Measurements from ENCODE around the gene CYB561D2.

CYB561D2 gene

DNA sequence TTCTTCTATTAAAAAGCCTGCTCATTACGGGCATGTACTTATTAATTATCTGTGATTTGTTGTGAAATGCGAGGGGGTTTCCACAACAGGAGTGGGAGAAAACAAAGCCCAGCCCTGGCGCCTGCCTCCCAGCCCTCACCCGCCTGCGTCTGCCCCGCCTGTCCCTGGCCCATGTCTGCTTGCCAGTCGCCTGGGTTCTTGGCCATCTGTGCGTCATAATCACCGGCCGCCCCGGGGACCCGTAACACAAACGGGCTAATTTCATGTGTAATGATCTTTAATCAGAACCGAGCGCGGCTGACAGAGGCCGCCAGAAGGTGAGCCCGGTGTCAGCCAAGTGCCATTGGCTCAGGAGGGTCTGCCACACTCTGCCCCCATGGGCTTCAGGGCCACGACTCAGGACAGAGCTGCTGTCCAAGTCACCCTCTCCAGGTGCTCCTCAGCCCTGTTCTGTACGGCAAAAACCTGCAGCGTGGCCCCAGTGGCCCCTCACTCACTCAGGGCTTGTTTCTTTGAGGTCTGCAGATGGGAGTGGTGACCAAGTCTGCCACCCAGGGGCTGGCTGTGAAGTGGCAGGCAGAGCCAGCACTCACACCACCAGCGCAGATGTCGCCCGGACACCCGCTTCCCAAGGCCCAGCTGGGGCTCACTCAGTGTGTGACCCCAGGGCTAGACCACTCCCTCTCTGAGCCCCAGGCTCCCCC, 37.5 kb downstream of the CYB561D2 start:
- no peak overlapping the region for H3K4me3 ChIP-seq (ENCODE audit: low read depth, low read length)
- TF ChIP-seq, protein P1, sequence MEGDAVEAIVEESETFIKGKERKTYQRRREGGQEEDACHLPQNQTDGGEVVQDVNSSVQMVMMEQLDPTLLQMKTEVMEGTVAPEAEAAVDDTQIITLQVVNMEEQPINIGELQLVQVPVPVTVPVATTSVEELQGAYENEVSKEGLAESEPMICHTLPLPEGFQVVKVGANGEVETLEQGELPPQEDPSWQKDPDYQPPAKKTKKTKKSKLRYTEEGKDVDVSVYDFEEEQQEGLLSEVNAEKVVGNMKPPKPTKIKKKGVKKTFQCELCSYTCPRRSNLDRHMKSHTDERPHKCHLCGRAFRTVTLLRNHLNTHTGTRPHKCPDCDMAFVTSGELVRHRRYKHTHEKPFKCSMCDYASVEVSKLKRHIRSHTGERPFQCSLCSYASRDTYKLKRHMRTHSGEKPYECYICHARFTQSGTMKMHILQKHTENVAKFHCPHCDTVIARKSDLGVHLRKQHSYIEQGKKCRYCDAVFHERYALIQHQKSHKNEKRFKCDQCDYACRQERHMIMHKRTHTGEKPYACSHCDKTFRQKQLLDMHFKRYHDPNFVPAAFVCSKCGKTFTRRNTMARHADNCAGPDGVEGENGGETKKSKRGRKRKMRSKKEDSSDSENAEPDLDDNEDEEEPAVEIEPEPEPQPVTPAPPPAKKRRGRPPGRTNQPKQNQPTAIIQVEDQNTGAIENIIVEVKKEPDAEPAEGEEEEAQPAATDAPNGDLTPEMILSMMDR (IDR thresholded peaks at IDR 0.05; ENCODE audit: low read depth, low read length): no peak

DNA sequence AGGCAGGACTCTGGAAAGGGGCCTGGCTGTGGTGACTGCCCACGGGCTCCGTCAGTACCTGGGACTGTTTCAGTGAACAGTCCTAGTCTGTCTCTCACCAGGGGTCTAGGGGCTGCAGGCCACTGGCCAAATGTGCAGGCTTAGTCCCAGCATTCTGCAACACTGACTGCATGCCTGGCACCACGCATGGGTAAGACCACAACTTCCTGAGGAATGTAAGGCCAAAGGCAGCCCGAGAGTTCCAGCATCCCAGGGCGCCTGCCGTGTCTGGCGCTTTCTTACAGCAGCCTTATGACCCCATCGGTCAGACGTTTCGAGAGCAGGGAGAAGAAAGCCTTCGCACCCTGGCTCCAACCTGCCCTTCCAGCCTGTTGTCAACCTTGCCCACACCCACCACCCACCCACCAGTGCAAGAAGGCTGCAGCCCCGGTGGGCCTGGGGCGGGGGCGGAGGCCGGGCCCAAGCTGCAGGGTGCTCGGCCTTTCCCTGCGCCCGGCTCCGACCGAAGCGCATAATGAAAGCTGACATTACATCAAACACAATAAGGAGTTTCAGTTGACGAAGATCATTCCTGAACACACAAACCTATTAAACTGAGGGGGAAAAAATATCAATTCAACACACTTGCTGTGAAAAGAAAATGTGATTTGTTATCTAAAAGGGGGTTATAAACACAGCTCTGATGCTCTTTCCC, 38.2 kb downstream of the CYB561D2 start:
- no peak overlapping the region for H3K4me3 ChIP-seq (ENCODE audit: low read depth, low read length)
- TF ChIP-seq, protein P1 (IDR thresholded peaks at IDR 0.05; ENCODE audit: low read depth, low read length): no peak

DNA sequence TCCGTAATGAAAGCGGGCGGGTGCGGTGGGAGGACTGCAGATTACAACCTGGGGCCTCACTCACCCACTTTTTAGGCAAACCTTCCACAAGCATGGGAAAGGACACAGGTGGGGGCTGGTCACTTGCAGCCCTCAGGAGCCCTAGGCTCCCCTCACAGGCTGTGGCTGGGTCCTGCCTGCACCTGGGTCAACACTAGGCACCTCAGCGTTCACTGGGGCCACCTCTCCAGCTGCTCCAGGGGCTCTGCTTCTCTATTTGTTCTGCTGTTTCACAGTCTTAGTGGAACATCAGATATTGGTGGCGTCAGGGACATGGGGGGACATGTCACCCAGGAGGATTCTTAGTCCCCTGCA, 38.7 kb downstream of the CYB561D2 start:
- H3K4me3 ChIP-seq (ENCODE audit: low read depth, low read length): no peak overlapping the region
- TF ChIP-seq, protein P1 (IDR thresholded peaks at IDR 0.05; ENCODE audit: low read depth, low read length): no peak

DNA sequence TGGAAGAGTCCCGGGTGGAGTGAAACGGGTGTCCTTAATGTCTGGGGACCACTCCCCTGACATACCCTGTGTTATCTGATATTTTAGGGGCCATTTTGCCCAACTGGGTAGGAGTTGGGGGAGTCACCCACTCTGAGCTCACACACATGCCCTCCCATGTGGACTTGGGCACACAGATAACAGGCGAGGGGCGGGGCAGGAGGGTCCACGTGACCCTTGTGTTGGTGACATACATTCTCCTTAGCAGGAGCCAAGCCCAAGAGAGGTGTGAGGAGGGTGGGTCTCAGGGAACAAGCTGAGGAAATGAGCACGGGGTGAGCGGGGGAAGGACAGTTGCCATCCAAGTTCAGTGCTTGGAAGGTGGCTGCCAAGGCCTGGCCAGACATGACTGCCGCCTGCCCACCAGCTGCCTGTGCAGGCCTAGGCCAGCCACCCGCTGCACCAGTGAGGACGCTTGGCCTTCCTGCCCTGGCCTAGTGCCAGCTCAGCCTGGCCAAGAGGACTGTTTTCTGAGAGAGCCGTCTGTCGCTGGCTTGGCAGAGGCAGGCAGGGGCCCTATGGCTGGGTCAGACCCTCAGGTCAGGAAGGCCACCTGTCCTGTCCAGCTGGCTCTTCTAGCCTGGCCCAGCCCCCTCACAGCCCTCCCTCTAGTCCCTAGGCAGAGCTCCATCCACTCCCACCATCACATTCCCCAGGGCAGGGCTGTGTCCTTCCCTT, 40.0 kb downstream of the CYB561D2 start:
- TF ChIP-seq, protein P1 (IDR thresholded peaks at IDR 0.05; ENCODE audit: low read depth, low read length): no peak
- no peak overlapping the region for H3K4me3 ChIP-seq (ENCODE audit: low read depth, low read length)

DNA sequence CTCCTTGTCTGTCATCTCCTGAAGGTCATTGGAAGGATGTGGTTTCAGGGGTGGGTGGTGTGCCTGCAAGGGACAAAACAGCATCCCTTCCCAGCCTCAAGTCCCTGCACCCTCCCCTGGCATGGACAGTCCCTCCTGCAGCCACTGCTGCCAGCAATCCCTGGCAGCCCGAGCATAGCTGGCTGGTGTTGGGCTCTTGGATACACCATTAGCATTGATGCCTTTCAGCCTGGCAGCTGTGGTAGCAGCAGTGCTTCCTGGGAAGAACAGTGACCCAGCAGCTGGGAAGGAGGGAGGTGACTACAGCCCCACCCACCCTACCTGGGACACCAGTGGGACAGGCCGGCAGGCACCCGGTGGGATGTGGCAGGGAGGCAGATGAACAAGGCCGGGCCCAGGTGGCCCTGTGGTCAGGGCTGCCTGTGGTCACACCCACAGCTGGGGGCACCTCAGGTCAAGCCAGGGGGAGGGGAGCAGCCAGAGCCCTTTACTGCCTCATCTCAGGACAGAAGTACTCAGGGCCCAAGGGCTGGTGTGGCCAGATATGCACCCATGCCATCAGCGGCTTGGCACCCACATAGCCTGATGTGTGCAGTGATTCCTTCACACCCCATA, 41.5 kb downstream of the CYB561D2 start:
- TF ChIP-seq, protein P1 (IDR thresholded peaks at IDR 0.05; ENCODE audit: low read depth, low read length): no peak
- no peak overlapping the region for H3K4me3 ChIP-seq (ENCODE audit: low read depth, low read length)

DNA sequence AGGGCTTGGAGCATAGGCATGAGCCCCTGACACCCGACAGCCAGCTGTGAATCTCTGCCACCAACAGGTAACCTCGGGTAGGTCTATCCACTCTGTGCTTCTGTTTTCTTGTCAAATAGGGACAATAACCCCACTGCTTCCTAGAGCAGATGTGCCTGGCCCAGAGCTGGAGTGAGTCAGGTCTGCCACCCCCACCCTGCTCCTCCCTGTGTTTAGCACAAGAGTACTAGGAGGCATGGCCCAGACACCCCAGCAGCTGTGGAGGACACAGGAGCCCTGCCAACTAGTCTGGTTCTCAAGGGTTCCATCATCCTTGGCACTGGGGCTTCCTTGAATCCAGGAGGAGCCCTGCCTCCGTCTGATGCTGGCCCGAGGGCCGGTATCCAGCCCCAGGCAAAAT, 42.4 kb downstream of the CYB561D2 start:
- H3K4me3 ChIP-seq (ENCODE audit: low read depth, low read length): no peak overlapping the region
- TF ChIP-seq, protein P1 (IDR thresholded peaks at IDR 0.05; ENCODE audit: low read depth, low read length): no peak

Measured in WI38 (cell line).